Kidney tubule cell (primary cell): Measurements from ENCODE around the gene FGR.

ENCODE experiments used
- DNase-seq: peaks from one replicate; pipeline ENCODE4 v3.0.0-alpha.2; 2018; ENCODE audit warnings: low spot score

Gene FGR

DNA sequence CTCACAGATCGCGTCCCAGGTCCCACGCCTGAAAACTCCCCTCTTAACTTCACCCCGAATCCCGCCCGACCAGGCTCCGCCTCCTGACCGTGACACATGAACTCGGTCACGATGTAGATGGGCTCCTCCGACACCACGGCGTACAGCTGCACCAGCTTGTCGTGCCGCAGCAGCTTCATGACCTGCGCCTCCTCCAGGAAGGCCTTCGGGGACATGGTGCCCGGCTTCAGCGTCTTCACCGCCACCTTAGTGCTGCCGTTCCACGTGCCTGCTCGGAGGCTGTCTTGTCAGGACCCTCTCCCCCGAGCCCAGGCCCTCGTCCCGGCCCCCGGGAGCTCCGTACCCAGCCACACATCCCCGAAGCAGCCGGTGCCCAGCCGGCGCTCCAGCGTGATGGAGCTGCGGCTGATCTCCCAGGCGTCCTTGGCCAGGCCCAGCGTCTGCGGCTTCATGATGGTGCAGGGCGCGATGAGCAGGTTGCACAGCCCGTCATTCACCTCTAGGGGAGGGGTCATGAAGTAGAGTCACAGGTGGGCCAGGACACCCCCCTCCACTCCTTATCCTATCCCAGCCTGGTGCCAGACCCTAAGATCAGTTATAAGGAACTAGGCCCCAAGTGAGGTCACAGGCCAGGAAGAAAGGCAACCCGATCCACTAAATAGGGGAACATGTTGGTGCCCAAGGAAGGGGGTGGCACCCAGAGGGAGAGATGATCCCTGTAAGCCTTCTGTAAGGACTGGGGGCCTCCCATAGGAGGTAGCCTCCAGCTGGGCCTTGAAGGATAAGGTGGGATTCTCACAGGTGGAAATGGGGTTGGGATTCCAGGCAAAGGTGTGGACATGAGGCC is 19.4 kb downstream of the FGR start:
- DNase-seq: no peak

GRCh38 chr1:27614625-27615344 is 20.2 kb downstream of the FGR start:
- DNase-seq: no peak

- DNase-seq: no peak
These were observed 20.9 kb downstream of the FGR start for GRCh38 chr1:27614043-27614624.

GRCh38 chr1:27612718-27613117 is 22.3 kb downstream of the FGR start:
- no peak for DNase-seq

- no peak for DNase-seq
These were observed 23.5 kb downstream of the FGR start for GRCh38 chr1:27611450-27611849.

DNA sequence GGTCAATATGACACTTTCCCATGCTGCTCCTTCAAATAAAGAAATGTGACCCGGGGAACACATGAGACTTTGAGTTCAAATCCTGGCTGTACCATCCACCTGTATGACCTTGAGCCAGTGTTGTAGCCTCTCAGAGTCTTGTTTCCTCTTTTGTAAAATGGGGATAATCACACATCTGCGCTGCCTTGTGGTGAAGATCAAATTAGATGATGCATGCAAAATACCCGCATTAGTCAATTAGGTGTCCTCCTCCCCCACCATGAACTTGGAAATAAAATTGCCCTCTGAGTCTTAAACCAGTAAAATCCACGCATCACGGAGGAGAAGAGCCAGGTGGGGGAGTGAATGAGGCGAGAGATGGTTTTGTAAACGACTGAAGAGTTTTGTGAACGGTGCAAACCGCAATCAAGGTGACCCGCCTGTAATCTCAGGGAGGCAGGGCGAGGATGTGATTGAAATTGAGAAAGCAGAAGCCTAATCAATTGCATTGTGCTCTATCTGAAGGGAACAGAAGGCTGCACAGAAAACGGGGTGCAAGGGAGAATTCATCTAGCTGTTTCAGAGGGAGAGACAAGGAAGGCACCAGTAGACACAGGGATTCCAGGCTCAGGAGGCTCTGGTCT is 25.3 kb downstream of the FGR start:
- no peak for DNase-seq

- no peak for DNase-seq
These were observed 25.8 kb downstream of the FGR start for GRCh38 chr1:27609210-27609555.

DNA sequence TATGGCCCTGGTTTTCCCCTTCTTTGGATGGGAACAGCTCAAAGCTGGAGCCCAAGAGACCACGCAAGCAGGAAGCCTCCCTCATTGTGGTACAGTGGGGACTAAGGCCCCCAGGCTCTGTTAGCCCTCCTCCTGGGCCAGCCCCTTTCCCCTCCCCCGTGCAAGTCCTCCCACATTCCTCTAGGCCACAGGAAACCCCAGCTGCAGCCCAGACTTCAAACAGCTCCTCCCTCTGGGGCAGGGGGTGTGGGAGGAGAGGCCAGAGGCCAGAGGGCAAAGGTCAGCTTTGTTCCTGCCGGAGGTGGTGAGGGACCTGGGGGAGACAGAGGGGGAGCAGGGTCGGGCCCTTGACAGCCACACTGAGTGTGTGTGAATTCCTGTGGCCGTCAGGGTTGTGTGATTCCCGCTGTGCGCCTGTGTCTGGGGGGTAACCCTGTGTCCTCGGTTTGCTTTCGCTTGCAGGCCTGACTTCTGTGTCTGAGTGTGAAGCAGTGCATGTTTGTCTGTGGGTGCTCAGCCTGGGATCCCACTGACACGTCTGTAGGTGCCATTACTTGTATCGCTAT is 27.7 kb downstream of the FGR start:
- no peak for DNase-seq

- DNase-seq: peak; percentile 55
These were observed 28.2 kb downstream of the FGR start for GRCh38 chr1:27606708-27607238.

- DNase-seq: peak; percentile 58
These were observed 28.9 kb downstream of the FGR start for GRCh38 chr1:27605796-27606707.

DNA sequence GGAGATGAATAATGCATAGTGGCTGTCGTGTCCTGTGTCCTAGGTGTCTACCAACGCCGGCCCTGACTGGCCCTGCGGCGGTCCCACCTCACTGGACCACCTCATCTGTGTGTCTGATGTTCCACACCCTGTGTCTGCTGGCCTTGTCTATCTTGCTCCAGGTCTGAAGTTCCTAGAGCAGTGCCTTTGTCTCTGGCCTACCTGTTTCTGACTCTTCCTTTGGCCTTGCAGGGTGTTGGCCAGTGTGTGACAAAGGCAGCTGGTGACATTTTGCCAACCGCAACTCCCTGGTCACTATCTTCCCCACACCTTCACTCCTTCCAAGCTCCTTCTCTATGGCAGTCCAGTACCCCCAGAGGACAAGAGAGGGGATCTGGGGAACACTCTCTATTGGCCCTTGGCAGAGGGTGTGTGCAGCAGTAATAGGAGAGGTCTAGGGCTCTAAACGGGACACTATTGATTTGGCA is 29.7 kb downstream of the FGR start:
- DNase-seq: no peak

DNA sequence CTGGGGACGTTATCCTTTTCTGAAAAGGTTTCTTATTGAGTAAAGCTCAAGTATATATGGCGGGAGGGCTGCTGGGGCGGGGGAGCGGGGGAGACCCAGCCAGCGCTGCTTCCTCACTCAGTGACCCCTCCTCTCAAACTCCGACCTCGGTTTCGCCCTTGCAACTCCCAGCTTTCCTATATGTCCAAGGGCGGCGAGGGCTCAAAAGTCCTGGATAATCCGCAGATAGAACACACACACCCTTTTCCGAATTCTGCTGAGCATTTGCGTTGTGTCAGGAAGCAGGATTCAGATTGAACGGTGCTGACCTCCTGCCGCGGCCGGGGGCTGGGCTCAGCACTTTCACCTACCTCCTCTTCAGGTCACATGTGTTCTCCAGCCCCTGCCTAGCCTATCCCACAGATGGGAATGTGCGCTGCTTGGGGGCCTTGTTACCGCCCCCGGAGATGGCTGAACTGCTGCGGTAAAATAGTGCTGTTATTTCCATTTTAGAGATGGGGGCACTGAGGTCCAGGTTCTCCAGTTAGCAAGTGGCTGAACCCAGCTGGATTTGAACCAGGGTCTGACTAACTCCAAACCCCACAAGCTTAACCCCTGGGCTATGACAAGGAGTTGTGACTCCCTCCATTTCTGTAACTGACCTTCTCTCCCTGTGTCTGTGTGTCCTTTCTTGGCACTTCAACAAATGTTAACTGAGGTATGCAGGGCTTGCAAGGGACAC is 30.2 kb downstream of the FGR start:
- DNase-seq: peak; percentile 15

DNA sequence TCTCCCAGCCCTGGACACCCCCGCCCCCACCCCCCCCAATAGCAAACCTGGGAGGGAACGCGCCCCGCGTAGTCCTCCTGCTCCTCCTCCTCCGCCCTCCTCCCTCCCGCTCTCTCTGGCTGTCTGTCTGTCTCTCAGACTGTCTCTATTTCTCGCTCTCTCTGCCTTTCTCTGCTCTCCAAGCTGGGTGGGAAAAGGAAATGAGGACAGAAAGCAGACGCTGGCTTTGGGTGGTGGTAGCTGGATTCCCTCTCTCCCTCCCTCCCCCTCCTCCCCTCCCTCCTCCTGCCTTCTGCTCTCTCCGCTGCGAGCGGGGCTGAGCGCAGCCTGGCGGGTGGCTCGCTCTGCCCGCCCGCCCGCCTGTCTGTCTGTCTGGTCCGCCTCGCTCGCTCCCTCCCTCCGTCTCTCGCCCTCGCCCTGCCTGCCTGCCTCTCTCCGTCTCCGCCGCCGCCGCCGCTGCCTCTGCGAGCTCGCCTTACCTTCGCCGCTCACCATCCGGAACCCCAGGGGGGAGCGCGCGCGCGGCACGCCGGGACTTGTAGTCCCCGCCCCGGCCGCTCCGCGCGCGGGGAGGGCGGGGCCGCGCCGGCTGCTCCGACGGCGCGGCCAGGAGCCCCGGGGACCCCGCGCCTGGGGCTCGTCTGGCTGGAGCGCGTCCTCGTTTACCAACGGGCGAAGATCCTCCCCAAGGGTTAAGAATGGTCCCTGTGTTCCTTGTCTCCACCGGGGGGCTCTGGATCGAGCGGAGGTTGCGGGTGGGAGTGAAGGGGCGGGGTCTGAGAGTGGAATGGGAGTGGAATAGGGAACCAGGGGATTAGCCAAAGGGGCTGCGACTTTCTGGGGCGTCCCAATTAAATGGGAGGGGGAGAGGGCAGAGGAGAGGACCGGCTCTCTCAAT is 31.1 kb downstream of the FGR start, which contains the start of gene AHDC1:
Gene AHDC1 (minus strand): TSS at position 464 of the 898 bp plus-strand sequence. CDS start 52,029 bp downstream, outside the sequence.
- peak; percentile 90 for DNase-seq

DNA sequence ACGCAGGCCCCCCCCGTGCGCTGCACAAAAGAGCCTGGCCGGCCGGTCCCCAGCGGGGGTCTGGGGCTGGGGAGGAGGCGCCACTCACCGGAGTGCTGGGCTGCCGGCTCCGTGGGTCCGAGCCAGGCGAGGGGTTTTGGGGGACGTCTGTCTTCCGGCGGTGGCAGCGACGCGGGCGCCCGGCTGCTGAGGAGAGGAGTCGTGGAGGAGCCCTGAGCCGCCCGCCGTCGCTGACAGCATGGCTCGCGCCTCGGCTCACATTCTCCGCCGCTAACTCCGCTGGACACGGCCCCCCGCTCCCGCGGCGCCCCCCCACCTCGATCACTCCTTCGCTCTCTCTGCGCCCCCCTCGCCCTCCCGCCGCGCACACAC is 31.7 kb downstream of the FGR start:
- no peak for DNase-seq

GRCh38 chr1:27602462-27603308 is 32.3 kb downstream of the FGR start:
- peak; percentile 20 for DNase-seq

DNA sequence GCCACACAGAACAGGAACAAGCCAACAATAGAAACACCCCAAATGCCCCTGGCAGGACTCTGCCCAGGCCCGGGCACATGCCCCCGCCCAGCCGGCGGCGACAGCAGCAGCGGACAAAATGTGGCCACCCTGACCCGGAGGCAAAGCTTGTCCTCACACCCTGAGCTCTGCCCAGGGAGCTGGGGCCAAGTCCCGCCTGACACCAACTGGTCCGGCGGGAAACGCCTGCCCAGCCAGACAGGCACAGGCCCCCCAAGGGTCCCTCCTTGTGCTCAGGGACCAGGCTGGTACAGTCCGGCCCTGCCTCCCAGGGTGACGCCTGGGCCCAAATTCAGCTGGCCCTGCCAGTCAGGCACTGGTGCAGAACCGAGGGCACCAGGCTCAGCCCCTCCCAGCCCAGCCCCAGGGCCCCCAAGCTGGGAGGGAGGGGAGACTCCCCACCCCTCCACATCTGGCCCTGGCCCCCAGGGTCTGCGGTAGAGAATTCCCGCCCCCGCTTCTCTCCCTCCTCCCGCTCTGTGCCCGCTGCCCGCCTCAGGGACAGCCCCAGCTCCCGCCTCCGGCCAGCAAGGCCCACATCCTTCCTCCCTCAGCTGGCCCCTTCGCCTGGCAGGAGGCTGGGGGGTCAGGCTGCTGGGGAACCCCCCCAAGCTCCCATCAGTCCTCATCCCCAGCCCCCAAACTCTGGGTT is 33.1 kb downstream of the FGR start:
- DNase-seq: peak; percentile 41

- DNase-seq: no peak
These were observed 33.6 kb downstream of the FGR start for GRCh38 chr1:27601321-27601770.
